ENCODE results near the gene DNAJB13.

DNA sequence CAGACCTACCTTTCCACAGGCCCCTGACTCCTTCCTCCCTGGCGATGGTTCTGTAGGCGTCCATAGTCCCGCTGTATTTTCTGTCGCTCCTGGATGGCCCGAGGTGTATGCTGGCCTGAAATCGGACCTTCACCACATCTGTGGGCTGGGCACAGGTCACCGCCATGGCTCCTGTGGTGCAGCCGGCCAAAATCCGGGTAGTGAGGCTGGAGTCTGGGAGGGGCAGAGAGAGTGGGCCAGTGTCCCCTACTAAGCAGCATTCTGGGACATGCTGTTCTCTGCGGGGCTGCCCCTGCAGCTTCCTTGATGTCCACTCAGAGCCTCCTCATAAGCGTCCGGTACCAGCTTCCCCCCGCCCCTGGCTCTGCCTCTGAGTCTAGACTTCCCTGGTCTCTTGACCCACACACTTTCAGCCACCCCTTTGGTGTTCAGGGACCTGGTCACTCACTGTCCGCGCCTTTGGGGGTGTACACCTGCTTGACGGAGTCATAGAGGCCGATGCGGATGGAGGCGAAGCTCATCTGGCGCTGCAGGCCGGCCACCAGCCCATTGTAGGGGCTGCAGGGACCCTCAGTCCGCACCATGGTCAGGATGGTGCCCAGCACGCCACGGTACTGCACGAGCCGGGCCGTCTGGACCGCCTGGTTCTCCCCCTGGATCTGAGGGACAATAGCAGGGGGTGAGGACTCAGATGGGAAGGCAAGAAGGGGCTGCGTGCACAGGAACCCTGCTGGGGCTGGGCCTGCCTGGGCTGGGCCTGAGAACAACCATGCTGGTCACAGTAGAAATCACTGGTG is 55.1 kb downstream of the DNAJB13 start:
- TF ChIP-seq, protein P1, sequence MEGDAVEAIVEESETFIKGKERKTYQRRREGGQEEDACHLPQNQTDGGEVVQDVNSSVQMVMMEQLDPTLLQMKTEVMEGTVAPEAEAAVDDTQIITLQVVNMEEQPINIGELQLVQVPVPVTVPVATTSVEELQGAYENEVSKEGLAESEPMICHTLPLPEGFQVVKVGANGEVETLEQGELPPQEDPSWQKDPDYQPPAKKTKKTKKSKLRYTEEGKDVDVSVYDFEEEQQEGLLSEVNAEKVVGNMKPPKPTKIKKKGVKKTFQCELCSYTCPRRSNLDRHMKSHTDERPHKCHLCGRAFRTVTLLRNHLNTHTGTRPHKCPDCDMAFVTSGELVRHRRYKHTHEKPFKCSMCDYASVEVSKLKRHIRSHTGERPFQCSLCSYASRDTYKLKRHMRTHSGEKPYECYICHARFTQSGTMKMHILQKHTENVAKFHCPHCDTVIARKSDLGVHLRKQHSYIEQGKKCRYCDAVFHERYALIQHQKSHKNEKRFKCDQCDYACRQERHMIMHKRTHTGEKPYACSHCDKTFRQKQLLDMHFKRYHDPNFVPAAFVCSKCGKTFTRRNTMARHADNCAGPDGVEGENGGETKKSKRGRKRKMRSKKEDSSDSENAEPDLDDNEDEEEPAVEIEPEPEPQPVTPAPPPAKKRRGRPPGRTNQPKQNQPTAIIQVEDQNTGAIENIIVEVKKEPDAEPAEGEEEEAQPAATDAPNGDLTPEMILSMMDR (IDR thresholded peaks at IDR 0.05), result no peak
- TF ChIP-seq POLR2A (IDR thresholded peaks at IDR 0.05), result no peak

Data from adrenal gland (tissue), 5 donors.